ENCODE results near the gene PPP1R11.
A peak's percentile ranks its signal among the peaks of the same experiment; 100 is the strongest.

PPP1R11 gene

GRCh38 chr6:30061858-30062458 is 5.0 kb upstream of the PPP1R11 start:
- Histone ChIP-seq H3K36me3 (ENCODE audit: control insufficient read depth, insufficient read depth, low read length) (peaks cover 11% of the 10 kb centered on the region; the same call in 1 of the 2 replicates), H3K4me1 (ENCODE audit: control insufficient read depth, insufficient read depth, low read length) (peaks cover 4% of the 10 kb centered on the region; the same call in 1 of the 2 replicates), H3K9me3 (ENCODE audit: control insufficient read depth, insufficient read depth, low read length) (no peaks in the 10 kb centered on the region), H3K4me3 (ENCODE audit: low read depth, low read length) (peak overlapping the region; percentile 92), H3K27ac (ENCODE audit: low read depth, low read length) (no peak overlapping the region), H3K9ac (ENCODE audit: low read depth, low read length) (peak overlapping the region; percentile 53), H3K27me3 (ENCODE audit: control insufficient read depth, insufficient read depth, low read length) (no peaks in the 10 kb centered on the region)

DNA sequence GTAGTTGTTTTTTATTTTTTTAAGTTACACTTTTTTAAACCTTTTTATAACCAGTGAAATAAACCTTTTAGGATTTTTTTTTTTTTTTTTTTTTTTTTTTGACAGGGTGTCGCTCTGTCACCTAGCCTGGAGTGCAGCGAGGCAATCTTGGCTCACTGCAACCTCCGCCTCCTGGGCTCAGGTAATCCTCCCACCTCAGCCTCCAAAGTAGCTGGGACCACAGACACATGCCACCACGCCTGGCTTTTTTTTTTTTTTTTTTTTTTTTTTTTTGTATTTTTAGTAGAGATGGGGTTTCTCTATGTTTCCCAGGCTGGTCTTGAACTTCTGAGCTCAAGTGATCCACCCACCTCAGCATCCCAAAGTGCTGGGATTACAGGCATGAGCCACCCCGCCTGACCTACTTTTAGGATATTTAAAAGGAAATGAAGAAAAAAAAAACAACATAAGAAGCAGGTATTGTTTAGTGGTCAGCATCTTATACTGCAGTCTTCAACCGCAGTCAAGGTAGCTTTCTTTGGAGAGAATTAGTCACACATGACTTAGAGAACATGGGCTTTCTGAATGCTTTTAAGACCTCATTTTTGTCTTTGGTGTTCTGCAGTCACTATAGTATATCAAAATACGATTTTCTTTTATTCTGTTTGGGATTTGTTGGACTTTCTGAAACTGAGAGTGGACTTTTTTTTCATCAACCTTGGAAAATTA is 4.4 kb upstream of the PPP1R11 start:
- peaks cover 6% of the 10 kb centered on the region; the same call in 1 of the 2 replicates for H3K4me1 ChIP-seq (ENCODE audit: control insufficient read depth, insufficient read depth, low read length)
- peaks cover 7% of the 10 kb centered on the region; the same call in 1 of the 2 replicates for H3K36me3 ChIP-seq (ENCODE audit: control insufficient read depth, insufficient read depth, low read length)
- H3K9ac ChIP-seq (ENCODE audit: low read depth, low read length), result no peak overlapping the region
- no peaks in the 10 kb centered on the region for H3K9me3 ChIP-seq (ENCODE audit: control insufficient read depth, insufficient read depth, low read length)
- H3K4me3 ChIP-seq (ENCODE audit: low read depth, low read length), result no peak overlapping the region
- H3K27me3 ChIP-seq (ENCODE audit: control insufficient read depth, insufficient read depth, low read length), result no peaks in the 10 kb centered on the region
- no peak overlapping the region for H3K27ac ChIP-seq (ENCODE audit: low read depth, low read length)

DNA sequence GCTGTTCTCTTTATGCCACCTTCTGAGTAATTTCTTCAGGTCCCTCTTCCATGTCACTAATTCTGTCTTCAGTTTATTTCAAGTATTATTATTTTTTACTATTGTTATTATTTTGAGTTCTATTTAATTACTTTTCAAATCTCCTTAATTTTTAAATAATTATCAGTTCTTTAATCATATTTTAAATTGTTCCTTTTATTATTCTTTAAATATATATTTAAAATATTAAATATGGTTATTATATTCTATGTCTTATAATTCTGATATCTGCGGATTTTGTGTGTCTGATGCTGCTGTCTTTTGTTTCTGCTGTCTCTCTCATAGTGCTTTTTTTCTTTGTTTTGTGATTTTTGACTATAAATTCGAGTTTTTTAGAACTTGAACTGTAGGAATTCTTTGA is 3.7 kb upstream of the PPP1R11 start:
- Histone ChIP-seq H3K9me3 (ENCODE audit: control insufficient read depth, insufficient read depth, low read length) (no peaks in the 10 kb centered on the region), H3K36me3 (ENCODE audit: control insufficient read depth, insufficient read depth, low read length) (peaks cover 7% of the 10 kb centered on the region; the same call in 1 of the 2 replicates), H3K27me3 (ENCODE audit: control insufficient read depth, insufficient read depth, low read length) (no peaks in the 10 kb centered on the region), H3K4me1 (ENCODE audit: control insufficient read depth, insufficient read depth, low read length) (peaks cover 9% of the 10 kb centered on the region; the same call in 1 of the 2 replicates), H3K27ac (ENCODE audit: low read depth, low read length) (no peak overlapping the region), H3K9ac (ENCODE audit: low read depth, low read length) (no peak overlapping the region), H3K4me3 (ENCODE audit: low read depth, low read length) (no peak overlapping the region)

DNA sequence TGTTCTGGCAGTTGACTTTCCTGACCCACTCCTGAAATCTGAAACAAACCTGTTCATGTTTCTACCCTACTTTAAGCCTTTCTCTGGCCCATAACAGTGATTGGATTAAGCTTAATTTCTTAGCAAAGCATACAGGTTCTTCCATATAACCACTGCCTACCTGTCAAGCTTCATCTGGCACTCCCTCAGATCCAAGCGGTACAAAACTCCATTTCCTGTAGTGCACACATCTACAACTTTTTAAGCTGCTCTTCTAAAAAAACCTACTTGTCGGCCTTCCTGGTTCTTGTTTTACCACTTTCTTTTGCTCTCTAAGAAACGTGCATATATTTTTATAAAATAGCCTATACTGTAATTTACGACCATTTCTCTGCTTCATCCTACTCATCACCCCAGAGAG is 916 bp upstream of the PPP1R11 start:
- Histone ChIP-seq H3K9me3 (ENCODE audit: control insufficient read depth, insufficient read depth, low read length) (no peaks in the 10 kb centered on the region), H3K4me1 (ENCODE audit: control insufficient read depth, insufficient read depth, low read length) (peaks cover 14% of the 10 kb centered on the region), H3K36me3 (ENCODE audit: control insufficient read depth, insufficient read depth, low read length) (peaks cover 7% of the 10 kb centered on the region; the same call in 1 of the 2 replicates), H3K4me3 (ENCODE audit: low read depth, low read length) (peak overlapping the region; percentile 98), H3K9ac (ENCODE audit: low read depth, low read length) (peak overlapping the region; percentile 71), H3K27me3 (ENCODE audit: control insufficient read depth, insufficient read depth, low read length) (peaks cover 16% of the 10 kb centered on the region), H3K27ac (ENCODE audit: low read depth, low read length) (peak overlapping the region; percentile 93)

DNA sequence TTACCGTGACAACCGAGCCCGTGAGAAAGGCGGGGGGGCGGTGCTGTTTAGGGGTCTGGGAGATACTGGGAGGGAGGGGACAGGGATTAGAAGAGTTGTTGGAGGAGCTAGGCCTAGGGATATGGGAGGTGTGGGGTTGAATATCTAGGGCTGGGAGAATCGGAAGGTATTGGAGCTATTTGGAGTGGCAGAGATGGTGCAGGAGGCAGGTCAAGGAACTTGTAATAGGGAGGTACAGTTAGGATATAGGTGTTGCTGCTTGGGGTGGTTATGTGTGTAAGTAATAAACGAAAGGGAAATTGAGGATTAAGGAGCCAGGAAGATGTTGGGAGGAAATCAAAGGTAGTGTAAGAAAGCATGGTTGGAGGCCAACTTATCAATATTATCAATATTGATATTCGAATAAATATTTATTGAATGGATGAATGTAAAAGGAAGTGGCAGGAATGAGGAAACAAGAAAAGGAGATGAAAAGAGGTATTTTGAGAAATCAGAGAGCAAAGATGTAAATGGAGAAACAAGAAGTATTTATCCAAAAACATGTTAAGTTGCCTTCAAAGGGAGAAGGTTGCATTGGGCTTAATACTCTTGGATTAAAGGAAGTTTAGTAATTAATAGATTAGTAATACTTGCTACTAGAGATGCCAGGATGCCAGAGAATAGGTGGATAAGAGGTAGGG is 602 bp downstream of the PPP1R11 start:
- Histone ChIP-seq H3K4me1 (ENCODE audit: control insufficient read depth, insufficient read depth, low read length) (peaks cover 18% of the 10 kb centered on the region), H3K27me3 (ENCODE audit: control insufficient read depth, insufficient read depth, low read length) (peaks cover 31% of the 10 kb centered on the region), H3K36me3 (ENCODE audit: control insufficient read depth, insufficient read depth, low read length) (peaks cover 7% of the 10 kb centered on the region; the same call in 1 of the 2 replicates), H3K27ac (ENCODE audit: low read depth, low read length) (peak overlapping the region; percentile 93), H3K9me3 (ENCODE audit: control insufficient read depth, insufficient read depth, low read length) (no peaks in the 10 kb centered on the region), H3K9ac (ENCODE audit: low read depth, low read length) (peak overlapping the region; percentile 49; the same call in 1 of the 2 replicates), H3K4me3 (ENCODE audit: low read depth, low read length) (peak overlapping the region; percentile 98)

- Histone ChIP-seq H3K27me3 (ENCODE audit: control insufficient read depth, insufficient read depth, low read length) (peaks cover 67% of the 10 kb centered on the region), H3K9me3 (ENCODE audit: control insufficient read depth, insufficient read depth, low read length) (no peaks in the 10 kb centered on the region), H3K36me3 (ENCODE audit: control insufficient read depth, insufficient read depth, low read length) (no peaks in the 10 kb centered on the region)
These were observed 4.3 kb downstream of the PPP1R11 start for GRCh38 chr6:30071081-30071818.

GRCh38 chr6:30071858-30072257 is 4.9 kb downstream of the PPP1R11 start:
- H3K4me3 ChIP-seq (ENCODE audit: low read depth, low read length), result peak overlapping the region; percentile 51
- no peak overlapping the region for H3K9ac ChIP-seq (ENCODE audit: low read depth, low read length)
- peaks cover 72% of the 10 kb centered on the region for H3K27me3 ChIP-seq (ENCODE audit: control insufficient read depth, insufficient read depth, low read length)
- H3K36me3 ChIP-seq (ENCODE audit: control insufficient read depth, insufficient read depth, low read length), result no peaks in the 10 kb centered on the region
- H3K9me3 ChIP-seq (ENCODE audit: control insufficient read depth, insufficient read depth, low read length), result no peaks in the 10 kb centered on the region
- H3K27ac ChIP-seq (ENCODE audit: low read depth, low read length), result no peak overlapping the region
- H3K4me1 ChIP-seq (ENCODE audit: control insufficient read depth, insufficient read depth, low read length), result peaks cover 27% of the 10 kb centered on the region

More at GRCh38 chr6:30071081-30071818, 4.3 kb downstream of the PPP1R11 start:
- Histone ChIP-seq H3K9ac (ENCODE audit: low read depth, low read length) (no peak overlapping the region), H3K4me1 (ENCODE audit: control insufficient read depth, insufficient read depth, low read length) (peaks cover 25% of the 10 kb centered on the region), H3K27ac (ENCODE audit: low read depth, low read length) (no peak overlapping the region), H3K4me3 (ENCODE audit: low read depth, low read length) (peak overlapping the region; percentile 51)

DNA sequence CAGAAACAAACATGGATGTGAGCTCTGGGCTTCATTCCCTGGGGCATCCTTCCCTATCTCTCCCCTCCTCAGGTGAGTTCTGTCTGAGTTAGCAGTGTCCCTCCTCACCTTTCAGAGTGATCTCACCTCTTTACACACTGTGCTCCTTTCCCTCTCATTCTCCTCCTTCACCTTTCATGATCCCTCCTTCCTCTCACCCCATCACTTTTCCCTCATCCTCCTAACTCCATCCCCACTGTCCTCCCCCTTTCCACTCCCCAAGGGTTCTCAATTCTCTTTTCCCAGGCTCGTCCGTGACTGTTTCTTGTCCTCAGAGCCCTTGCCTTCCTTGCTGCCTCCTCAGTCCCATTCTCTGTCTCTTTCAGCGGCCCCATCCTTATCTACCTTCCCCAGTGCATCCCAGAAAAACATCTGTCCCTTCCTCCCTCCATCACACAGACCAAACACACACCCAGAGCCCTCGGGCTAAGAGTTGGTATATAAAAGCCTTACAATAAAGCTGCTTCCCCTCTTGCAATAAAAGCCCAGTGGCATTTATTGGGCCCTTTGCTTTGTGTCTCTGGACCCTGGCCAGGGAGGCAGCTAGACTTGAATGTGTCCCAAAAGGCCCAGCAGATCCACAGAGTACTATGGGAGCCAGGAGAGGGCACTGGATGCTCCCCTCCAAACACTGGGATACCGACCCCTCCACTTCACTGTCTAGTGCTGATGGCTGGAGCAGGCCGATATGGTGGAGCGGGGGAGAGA is 6.7 kb downstream of the PPP1R11 start:
- H3K36me3 ChIP-seq (ENCODE audit: control insufficient read depth, insufficient read depth, low read length), result no peaks in the 10 kb centered on the region
- H3K9ac ChIP-seq (ENCODE audit: low read depth, low read length), result no peak overlapping the region
- no peak overlapping the region for H3K27ac ChIP-seq (ENCODE audit: low read depth, low read length)
- H3K27me3 ChIP-seq (ENCODE audit: control insufficient read depth, insufficient read depth, low read length), result peaks cover 90% of the 10 kb centered on the region
- peaks cover 21% of the 10 kb centered on the region; the same call in 1 of the 2 replicates for H3K4me1 ChIP-seq (ENCODE audit: control insufficient read depth, insufficient read depth, low read length)
- H3K4me3 ChIP-seq (ENCODE audit: low read depth, low read length), result peak overlapping the region; percentile 68
- no peaks in the 10 kb centered on the region for H3K9me3 ChIP-seq (ENCODE audit: control insufficient read depth, insufficient read depth, low read length)

GRCh38 chr6:30074331-30075093 is 7.5 kb downstream of the PPP1R11 start:
- no peaks in the 10 kb centered on the region for H3K36me3 ChIP-seq (ENCODE audit: control insufficient read depth, insufficient read depth, low read length)
- H3K27ac ChIP-seq (ENCODE audit: low read depth, low read length), result no peak overlapping the region
- H3K27me3 ChIP-seq (ENCODE audit: control insufficient read depth, insufficient read depth, low read length), result peaks cover 99% of the 10 kb centered on the region
- peak overlapping the region; percentile 68 for H3K4me3 ChIP-seq (ENCODE audit: low read depth, low read length)
- H3K9me3 ChIP-seq (ENCODE audit: control insufficient read depth, insufficient read depth, low read length), result no peaks in the 10 kb centered on the region
- peaks cover 21% of the 10 kb centered on the region; the same call in 1 of the 2 replicates for H3K4me1 ChIP-seq (ENCODE audit: control insufficient read depth, insufficient read depth, low read length)
- no peak overlapping the region for H3K9ac ChIP-seq (ENCODE audit: low read depth, low read length)

Data from HUES48 (cell line).